IgD-negative memory B cell (primary cell): ENCODE data around the gene CHRM5. TPM values are rescaled to one million over a fixed set of nuclear protein-coding genes. Genes with fewer than 3 reads are reported as not detected.

Source experiments
- H3K27ac Mint-ChIP-seq, 3 donors: one replicate each; pipeline ENCODE4 v1.8.0; 2020 to 2022; ENCODE audit warnings: mild to moderate bottlenecking in 3 of 3, mixed read lengths in 3 of 3, moderate library complexity in 1 of 3
- H3K27me3 Mint-ChIP-seq: one replicate; pipeline ENCODE4 v1.8.0; 2021; ENCODE audit warnings: mixed read lengths
- H3K36me3 Mint-ChIP-seq: one replicate; pipeline ENCODE4 v1.8.0; 2020; ENCODE audit warnings: mild to moderate bottlenecking, mixed read lengths
- H3K4me1 Mint-ChIP-seq, 3 donors: one replicate each; pipeline ENCODE4 v1.8.0; 2020 to 2022; ENCODE audit warnings: mixed read lengths in 3 of 3, mild to moderate bottlenecking in 1 of 3
- H3K4me3 Mint-ChIP-seq, 4 donors: one replicate each; pipeline ENCODE4 v1.8.0; 2020 to 2022; ENCODE audit warnings: mild to moderate bottlenecking in 4 of 4, mixed read lengths in 4 of 4, moderate library complexity in 3 of 4
- H3K9me3 Mint-ChIP-seq, 3 donors: one replicate each; pipeline ENCODE4 v1.8.0; 2020 to 2021; ENCODE audit warnings: mixed read lengths in 3 of 3, mild to moderate bottlenecking in 1 of 3
- polyA plus RNA-seq: library from polyadenylated mRNA; unstranded; fragments of 300-500 nt; fragmentation: Illumina TruSeq; gene quantifications from one replicate; pipeline ENCODE4 v1.2.3, GENCODE V29; 2021

The CHRM5 gene
- polyA plus RNA-seq, 1 donor from 2014 or later, result not detected

GRCh38 chr15:34114739-34115138, 146.4 kb downstream of the CHRM5 start:
- H3K27me3 Mint-ChIP-seq, result peaks cover 10% of the 10 kb centered on the region
- H3K4me3 Mint-ChIP-seq, result no peak overlapping the region
- H3K4me1 Mint-ChIP-seq, result no peaks in the 10 kb centered on the region
- H3K27ac Mint-ChIP-seq, result no peak overlapping the region
- H3K9me3 Mint-ChIP-seq, result no peaks in the 10 kb centered on the region
- no peaks in the 10 kb centered on the region for H3K36me3 Mint-ChIP-seq

- Mint-ChIP-seq H3K4me3 (no peak overlapping the region), H3K27me3 (peaks cover 10% of the 10 kb centered on the region), H3K27ac (no peak overlapping the region), H3K36me3 (no peaks in the 10 kb centered on the region), H3K4me1 (no peaks in the 10 kb centered on the region), H3K9me3 (no peaks in the 10 kb centered on the region)
Measured at GRCh38 chr15:34116620-34117019, 148.3 kb downstream of the CHRM5 start.

Other genes starting within 250 kb of the CHRM5 start
- gene AVEN, start 70.7 kb downstream of the CHRM5 start, polyA plus RNA-seq, result 2.4 TPM
- gene EMC7, start 133.4 kb downstream of the CHRM5 start, polyA plus RNA-seq, result 89.5 TPM
- gene PGBD4, start 133.6 kb downstream of the CHRM5 start, polyA plus RNA-seq, result 0.71 TPM
- 51.6 TPM for gene KATNBL1, start 241.6 kb downstream of the CHRM5 start, polyA plus RNA-seq